Activated gamma-delta T cell treated with Interleukin-2 at 50 U/mL for 16 hours (primary cell): ENCODE data around the gene PAGE2B.
A peak's percentile ranks its signal among the peaks of the same experiment; 100 is the strongest.
"Not testable (repeated sequence)": the region's sequence is repeated elsewhere in the genome, so short reads cannot be mapped to it uniquely, and the experiment has no call there.

ENCODE experiments used
- DNase-seq: peaks from one replicate; pipeline ENCODE4 v3.0.0-alpha.2; 2020

Gene PAGE2B, protein sequence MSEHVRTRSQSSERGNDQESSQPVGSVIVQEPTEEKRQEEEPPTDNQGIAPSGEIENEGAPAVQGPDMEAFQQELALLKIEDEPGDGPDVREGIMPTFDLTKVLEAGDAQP

DNA sequence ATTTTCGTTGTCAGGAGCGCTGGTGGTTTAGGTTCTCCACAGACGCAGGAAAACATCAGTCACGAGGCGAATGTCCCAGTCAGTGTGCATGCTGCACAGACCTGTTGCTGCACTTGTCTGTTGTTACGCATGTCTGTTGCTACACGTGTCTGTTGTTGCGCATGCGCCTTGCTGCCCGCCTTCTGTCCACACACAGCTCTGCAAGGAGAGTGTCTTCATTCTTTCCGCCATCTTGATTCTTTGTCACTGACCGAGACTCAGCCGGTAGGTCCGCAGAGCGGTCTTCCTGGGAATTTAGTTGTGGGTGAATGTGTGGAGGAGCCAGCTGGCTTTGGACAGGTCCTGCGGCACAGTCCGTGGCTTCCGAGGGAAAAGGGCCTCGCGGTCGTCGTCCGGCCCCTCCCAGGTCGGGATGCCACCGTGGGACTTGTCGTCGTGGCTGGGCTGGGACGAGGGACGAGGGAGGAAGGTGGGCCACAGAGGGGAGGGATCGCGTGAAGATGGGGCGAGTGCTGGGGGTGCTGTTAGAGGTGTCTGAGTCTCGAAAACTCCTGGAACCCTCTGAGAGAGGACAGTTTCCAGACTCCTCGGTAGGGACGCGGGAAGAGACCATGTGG lies at the start of gene PAGE2B:
PAGE2B (plus strand) TSS at position 180 of the 617 bp plus-strand sequence. CDS start 1,012 bp downstream, outside the sequence.
- no peak for DNase-seq

DNA sequence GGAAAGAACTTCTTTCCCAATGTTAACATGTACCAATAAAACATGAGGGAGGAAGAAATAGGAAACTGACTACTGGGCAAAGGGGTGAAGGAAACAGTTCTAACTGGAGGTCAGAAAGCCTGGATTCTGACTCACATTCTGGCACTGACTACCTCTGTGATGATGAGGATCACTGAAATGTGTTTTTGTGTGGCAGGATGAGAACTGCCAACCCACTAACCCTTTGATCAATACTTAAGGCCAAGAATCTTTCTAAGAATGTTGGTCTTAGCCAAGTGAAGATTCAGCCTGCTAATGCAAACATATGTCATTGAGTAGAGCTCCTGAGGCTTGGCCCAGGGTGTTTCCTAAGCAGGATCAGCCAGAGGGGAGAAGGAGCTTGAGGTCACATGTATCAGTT lies 48.7 kb upstream of the PAGE2B start:
- DNase-seq = no peak

- DNase-seq = no peak
Measured at GRCh38 chrX:55026840-55027239, 48.0 kb upstream of the PAGE2B start.

- DNase-seq = no peak
Measured at GRCh38 chrX:55028040-55028439, 46.8 kb upstream of the PAGE2B start.

GRCh38 chrX:55028611-55029010 lies 46.2 kb upstream of the PAGE2B start:
- no peak for DNase-seq

- DNase-seq = no peak
Measured at GRCh38 chrX:55029291-55029690, 45.5 kb upstream of the PAGE2B start.

DNA sequence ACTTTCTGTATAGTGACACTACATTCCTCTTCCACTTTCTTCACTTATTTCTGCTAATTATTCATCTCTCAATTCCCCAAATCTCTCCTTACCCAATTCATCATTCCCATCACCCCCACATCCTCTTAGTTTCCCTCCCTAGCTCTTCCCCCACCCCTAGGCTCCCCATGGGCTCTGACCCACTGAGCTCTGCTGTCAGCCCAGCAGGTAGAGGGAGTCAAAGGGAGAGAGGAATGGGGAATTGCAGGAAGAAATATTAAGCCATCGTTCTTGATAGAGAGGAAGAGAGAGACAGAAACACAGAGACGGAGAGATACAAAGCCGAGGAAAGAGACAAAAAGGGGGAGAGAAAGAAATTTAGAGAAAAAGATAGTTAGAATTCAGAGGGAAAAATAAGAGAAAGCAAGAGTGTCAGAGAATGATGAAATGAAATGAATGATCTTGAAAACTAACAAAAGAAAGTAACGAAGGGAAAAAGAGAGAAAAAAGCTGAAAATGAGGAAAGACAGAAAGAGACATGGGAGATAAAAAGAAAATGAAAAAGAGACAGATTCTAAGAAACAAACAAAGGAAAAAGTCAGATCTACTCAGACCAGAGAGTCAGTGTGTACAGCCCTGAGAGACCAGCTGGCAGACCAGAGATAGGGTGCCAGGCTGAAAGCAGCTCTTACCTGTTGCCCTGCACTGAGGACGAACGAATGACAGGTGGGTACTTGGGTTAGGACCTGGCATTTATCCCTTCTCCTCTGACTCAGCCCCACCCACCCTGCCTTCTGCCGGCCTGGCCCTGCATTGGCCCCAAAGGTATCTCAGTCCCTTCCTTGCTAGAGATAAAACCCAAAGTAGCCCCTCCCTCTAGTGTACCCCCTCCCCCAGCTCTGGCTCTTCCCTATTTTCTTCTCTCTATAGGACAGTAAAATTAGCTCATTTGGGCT lies 44.3 kb upstream of the PAGE2B start, which contains the start of gene ALAS2:
ALAS2 (minus strand) TSS at position 707 of the 935 bp plus-strand sequence. CDS start 4,977 bp downstream, outside the sequence.
- DNase-seq = no peak

GRCh38 chrX:55033429-55033828 lies 41.4 kb upstream of the PAGE2B start:
- no peak for DNase-seq

GRCh38 chrX:55039471-55039870 lies 35.4 kb upstream of the PAGE2B start:
- DNase-seq = no peak

GRCh38 chrX:55041514-55041913 lies 33.3 kb upstream of the PAGE2B start:
- DNase-seq = no peak

- not testable (repeated sequence) for DNase-seq
Measured at GRCh38 chrX:55050599-55050998, 24.2 kb upstream of the PAGE2B start.

DNA sequence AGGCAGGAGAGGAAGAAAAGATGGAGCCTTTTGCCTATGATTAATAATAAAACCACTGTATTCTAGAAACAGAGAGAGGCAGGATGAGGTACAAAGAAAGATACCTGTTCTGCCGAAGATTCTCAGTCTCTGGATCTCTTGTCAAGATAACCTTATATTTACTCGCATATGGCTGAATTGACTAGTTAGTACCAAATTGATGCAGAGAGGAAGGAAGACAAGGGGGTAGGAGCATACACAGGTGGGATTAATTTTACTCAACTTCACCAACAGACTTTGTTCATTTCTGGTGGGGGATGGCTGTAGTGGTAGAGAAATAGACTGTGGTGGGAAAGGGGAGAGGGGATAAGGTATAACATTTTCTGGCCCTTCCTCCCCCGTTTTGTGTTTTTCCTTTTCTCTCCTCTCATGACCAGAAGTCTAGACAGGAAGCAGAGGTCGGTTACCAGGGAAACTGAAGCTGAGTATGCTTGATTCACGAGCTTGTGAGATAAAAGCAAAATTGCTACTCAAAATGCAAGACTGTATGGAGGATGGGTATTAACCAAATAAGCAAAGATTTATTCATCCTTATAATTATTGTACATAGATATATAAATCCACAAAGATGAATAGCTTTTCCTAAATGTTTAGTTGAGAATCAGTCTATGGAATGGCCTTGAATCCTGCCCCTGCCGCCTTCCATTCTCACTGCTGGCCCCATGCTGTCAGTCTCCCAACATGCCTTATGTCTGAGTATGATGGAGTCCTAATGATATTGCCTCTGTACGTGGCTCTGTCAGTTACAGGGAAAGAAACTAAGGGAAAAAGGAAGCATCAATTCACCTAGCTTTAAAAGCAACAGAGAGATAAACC lies 17.8 kb upstream of the PAGE2B start:
- DNase-seq = peak; percentile 31

DNA sequence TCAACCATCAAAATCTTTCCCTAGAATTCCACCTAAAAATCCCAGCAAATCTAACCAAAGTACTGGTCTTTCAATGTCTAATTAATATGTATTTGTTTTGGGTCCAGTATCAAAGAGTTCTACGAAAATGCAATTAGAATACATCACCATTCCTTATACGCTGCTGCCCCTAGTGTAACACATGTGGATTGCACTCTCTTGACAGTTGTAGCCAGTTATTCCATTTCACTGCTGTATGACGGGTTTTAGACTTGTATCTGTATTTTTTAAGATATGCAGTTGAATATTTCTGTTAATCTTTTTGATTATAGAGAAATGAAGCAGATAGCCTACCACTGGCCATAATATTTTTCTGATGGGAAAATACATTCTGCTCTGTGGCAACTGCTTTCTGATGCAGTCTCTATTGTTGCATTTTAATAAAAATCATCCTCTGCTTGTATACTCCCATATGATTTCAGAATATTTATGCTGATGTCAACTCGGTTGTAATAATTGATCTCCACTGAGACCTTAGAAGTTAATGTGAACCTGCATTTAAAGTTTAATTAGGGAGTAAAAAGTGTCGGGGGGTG lies 17.1 kb upstream of the PAGE2B start:
- DNase-seq = peak; percentile 26

DNA sequence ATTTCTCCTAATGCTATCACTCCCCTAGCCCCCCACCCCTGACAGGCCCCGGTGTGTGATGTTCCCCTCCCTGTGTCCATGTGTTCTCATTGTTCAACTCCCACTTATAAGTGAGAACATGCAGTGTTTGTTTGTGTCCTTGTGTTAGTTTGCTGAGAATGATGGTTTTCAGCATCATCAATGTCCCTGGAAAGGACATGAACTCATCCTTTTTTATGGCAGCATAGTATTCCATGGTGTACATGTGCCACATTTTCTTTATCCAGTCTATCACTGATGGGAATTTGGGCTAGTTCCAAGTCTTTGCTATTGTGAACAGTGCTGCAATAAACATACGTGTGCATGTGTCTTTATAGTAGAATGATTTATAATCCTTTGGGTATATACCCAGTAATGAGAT lies 7.7 kb upstream of the PAGE2B start:
- DNase-seq = not testable (repeated sequence)

DNA sequence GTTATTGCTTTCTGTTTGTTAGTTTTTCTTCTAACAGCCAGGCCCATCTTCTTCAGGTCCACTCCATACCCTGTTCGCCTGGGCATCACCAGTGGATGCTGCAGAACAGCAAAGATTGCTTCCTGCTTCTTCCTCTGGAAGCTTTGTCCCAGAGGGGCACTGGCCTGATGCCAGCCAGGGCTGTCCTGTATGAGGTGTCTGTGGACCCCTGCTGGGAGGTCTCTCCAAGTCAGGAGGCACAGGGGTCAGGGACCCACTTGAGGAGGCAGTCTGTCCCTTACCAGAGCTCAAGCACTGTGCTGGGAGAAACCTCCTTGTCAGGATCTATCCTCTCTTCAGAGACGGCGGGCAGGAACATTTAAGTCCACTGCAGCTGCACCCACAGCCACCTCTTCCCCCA lies 2.5 kb upstream of the PAGE2B start:
- no peak for DNase-seq

DNA sequence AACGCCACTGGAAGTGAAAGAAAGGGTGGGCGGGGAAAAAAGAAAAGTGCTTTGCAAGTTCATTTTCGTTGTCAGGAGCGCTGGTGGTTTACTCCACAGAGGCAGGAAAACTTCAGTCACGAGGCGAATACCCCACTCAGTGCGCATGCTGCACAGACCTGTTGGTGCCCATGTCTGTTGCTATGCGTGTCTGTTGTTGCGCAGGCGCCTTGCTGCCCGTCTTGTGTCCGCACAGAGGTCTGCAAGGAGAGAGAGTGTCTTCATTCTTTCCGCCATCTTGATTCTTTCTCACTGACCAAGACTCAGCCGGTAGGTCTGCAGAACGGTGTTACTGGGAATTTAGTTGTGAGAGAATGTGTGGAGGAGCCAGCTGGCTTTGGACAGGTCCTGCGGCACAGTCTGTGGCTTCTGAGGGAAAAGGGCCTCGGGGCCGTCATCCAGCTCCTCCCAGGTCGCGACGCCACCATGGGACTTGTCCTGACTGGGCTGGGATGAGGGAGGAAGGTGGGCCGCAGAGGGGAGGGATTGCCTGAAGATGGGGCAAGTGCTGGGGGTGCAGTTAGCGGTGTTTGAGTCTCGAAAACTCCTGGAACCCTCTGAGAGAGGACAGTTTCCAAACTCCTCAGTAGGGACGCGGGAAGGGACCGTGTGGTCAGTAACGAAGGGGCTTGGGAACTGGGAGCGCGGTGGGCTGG lies 14.1 kb downstream of the PAGE2B start, which contains the start of gene PAGE2:
PAGE2 (plus strand) TSS at position 224 of the 695 bp plus-strand sequence. CDS start 1,003 bp downstream, outside the sequence.
- no peak for DNase-seq

DNA sequence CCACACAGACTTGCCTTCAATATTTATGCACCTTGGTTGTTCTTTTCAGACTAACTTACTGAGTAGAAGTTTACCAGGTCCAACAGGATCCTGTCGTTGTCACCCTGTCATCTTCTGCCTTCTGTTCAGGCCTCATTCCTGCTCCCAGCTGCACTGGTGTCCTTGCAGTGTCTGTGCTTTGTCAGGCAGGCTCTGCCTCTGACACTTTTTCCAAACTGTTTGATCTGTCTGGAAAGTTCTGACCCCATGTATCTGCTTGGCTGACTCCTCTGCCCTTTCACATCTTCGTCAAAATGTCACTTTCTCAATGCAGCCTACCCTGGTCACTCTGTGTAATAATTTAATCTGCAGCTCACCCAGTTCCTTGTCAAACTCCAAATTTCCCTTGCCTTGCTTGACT lies 23.9 kb downstream of the PAGE2B start:
- DNase-seq = no peak

DNA sequence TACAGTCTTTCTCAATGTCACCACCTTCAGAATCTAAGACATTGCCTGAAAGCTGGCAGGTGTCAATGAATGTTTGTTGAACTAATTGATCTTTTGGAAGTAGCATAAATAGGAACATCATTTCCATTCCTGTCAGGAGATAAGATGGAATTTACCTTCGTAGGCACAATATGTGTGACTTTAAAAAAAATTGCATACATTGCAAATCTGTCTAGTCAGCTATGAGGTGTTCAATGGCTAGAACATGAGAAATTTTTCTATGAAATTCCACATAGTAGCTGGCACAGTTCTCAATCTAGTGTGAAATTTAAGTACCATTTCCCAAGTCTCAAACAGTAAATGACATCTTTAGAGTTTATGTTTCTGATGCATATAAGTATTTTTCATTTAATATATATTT lies 24.3 kb downstream of the PAGE2B start:
- no peak for DNase-seq

- DNase-seq = no peak
Measured at GRCh38 chrX:55102754-55103153, 27.9 kb downstream of the PAGE2B start.

GRCh38 chrX:55107262-55107661 lies 32.4 kb downstream of the PAGE2B start:
- no peak for DNase-seq

GRCh38 chrX:55107911-55108310 lies 33.1 kb downstream of the PAGE2B start:
- DNase-seq = no peak

DNA sequence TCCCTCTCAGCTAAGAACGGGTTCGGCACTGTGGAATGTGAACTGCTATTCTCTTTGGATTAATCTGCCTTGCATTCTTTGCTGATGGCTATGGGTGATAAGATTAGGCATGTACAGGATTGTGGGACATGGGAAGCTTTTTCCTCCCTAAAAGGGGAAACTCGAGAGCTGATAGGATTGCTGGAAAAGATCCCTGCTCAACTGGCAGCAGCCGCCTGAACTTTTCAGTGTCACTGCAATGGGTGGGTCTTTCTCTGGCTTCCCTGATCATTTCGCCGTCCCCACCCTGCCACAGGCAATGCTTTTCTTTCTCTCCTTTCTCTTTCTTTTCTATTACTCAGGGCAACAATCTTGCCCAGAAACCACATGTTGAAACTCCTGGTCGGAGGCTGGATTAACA lies 34.5 kb downstream of the PAGE2B start:
- no peak for DNase-seq
